OCI-LY7 (cell line): ENCODE data around the gene RNU7-1. TPM values are rescaled to one million over a fixed set of nuclear protein-coding genes. Genes with fewer than 3 reads are reported as not detected.

Source experiments
- BruUV-seq: library from RNA; stranded (reverse); fragments of 400-500 nt; replicated peaks from 2 replicates; lab custom pipeline; 2021; lab: Mats Ljungman, UMichigan
- CTCF ChIA-PET: fragments of 300-600 bp; sonication (Branson Sonifier 250); formaldehyde crosslinking; loops from one replicate; lab custom pipeline; 2022; ENCODE audit warnings: antibody characterized with exemption; ENCODE audit not compliant: unreplicated experiment; lab: Charles Lee
- POLR2A ChIA-PET: fragments of 300-600 bp; sonication (Branson Sonifier 250); formaldehyde crosslinking; loops from one replicate; lab custom pipeline; 2022; ENCODE audit warnings: antibody characterized with exemption; lab: Charles Lee
- DNase-seq: peaks from one replicate; pipeline ENCODE4 v3.0.0-alpha.2; 2015; ENCODE audit warnings: low spot score
- H2AFZ ChIP-seq: fragments of 200-600 bp; sonication (generic), shearing (Covaris generic); 2 replicates; pipeline ENCODE4 v1.6.1; 2014; ENCODE audit warnings: mild to moderate bottlenecking, antibody characterized with exemption, low read length, moderate library complexity
- H3K27ac ChIP-seq: fragments of 200-600 bp; sonication (generic); 2 replicates; pipeline ENCODE4 v1.5.1; 2014; ENCODE audit warnings: mixed run types, low read depth, mild to moderate bottlenecking, moderate library complexity, low read length, inconsistent platforms; ENCODE audit not compliant: poor library complexity, severe bottlenecking
- H3K36me3 ChIP-seq: fragments of 200-600 bp; sonication (generic); 2 replicates; pipeline ENCODE4 v1.6.1; 2014; ENCODE audit warnings: mild to moderate bottlenecking, antibody characterized with exemption, low read length, moderate library complexity, mixed read lengths; ENCODE audit not compliant: insufficient read depth
- H3K4me1 ChIP-seq: fragments of 200-600 bp; sonication (generic); 2 replicates; pipeline ENCODE4 v1.5.1; 2014; ENCODE audit warnings: mild to moderate bottlenecking, low read length; ENCODE audit not compliant: insufficient read depth, poor library complexity, severe bottlenecking
- H3K4me2 ChIP-seq: fragments of 200-600 bp; sonication (generic); 2 replicates; pipeline ENCODE4 v1.6.1; 2014; ENCODE audit warnings: mild to moderate bottlenecking, low read length
- H3K4me3 ChIP-seq: fragments of 200-600 bp; sonication (generic); 2 replicates; pipeline ENCODE4 v1.5.1; 2014; ENCODE audit warnings: mild to moderate bottlenecking, low read depth, low read length; ENCODE audit not compliant: poor library complexity, severe bottlenecking
- H3K79me2 ChIP-seq: fragments of 200-600 bp; sonication (generic); 2 replicates; pipeline ENCODE4 v1.6.1; 2016; ENCODE audit warnings: low read depth, mild to moderate bottlenecking, low read length, moderate library complexity, mixed read lengths; ENCODE audit not compliant: insufficient read depth
- H3K9me2 ChIP-seq: fragments of 200-600 bp; sonication (generic); 2 replicates; pipeline ENCODE4 v1.6.1; 2016; ENCODE audit warnings: mild to moderate bottlenecking, low read length, mixed read lengths; ENCODE audit not compliant: insufficient read depth
- H3K9me3 ChIP-seq: fragments of 200-600 bp; sonication (generic); 2 replicates; pipeline ENCODE4 v1.6.1; 2014; ENCODE audit warnings: mild to moderate bottlenecking, mixed run types, low read length, mixed read lengths
- H4K20me1 ChIP-seq: fragments of 200-600 bp; sonication (generic); 2 replicates; pipeline ENCODE4 v1.6.1; 2014; ENCODE audit warnings: mild to moderate bottlenecking, antibody characterized with exemption, low read length, moderate library complexity, mixed read lengths; ENCODE audit not compliant: insufficient read depth
- EZH2phosphoT487 ChIP-seq: fragments of 200-600 bp; sonication (generic); IDR thresholded peaks from 2 replicates; pipeline ENCODE4 v1.6.1; 2018; ENCODE audit warnings: low read depth, borderline replicate concordance, mild to moderate bottlenecking, mixed run types, antibody characterized with exemption, low read length, moderate library complexity, mixed read lengths
- intact Hi-C: fragments of 100-400 bp; cut with micrococcal nuclease; formaldehyde crosslinking; loops from one replicate; pipeline ENCODE4 v1.10.0; 2022; ENCODE audit not compliant: unreplicated experiment
- total RNA-seq, 2 experiments: library from RNA; depleted of rRNA in 1 of 2; stranded (reverse); fragments of >200 nt in 1 of 2; shearing (Covaris generic) in 1 of 2; gene quantifications; 2 replicates each; pipeline ENCODE4 v1.2.3, GENCODE V29; 2014 to 2022
- TF ChIP-seq, protein P1 (sequence below): fragments of 200-600 bp; sonication (generic); conservative IDR thresholded peaks from 2 replicates; pipeline ENCODE4 v1.5.1; 2014; ENCODE audit warnings: mild to moderate bottlenecking, antibody characterized with exemption, low read length, moderate library complexity, mixed read lengths

Gene RNU7-1
- total RNA-seq, 2 experiments from 2014 or later = not detected

DNA sequence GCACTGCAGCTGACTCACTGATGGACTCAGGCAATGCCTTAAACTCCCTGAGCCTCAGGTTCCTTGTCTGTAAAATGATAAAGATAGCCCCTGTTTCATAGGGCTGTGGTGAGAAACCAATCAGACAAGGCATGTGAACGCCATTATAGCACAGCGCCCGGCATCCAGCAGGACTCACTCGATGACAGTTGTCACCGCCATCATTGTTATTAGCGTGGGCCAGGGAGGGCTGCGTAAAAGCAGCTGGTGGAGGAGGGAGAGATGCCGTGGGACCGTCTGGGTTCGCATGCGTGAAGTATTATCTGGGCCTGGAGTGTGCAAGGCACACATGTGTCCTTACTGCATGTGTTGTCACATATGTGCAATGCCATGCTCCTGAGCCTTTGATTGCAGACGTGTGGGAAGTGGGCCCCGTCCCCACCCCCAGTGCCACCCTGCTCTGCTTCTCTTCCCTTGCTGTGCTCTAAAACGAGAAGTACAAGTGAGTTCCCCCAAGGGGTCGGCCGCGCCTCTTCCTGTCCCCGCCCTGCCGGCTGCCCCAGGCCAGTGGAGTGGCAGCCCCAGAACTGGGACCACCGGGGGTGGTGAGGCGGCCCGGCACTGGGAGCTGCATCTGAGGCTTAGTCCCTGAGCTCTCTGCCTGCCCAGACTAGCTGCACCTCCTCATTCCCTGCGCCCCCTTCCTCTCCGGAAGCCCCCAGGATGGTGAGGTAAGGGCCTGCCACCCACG lies 7.4 kb downstream of the RNU7-1 start, which contains the start of gene PTPN6:
PTPN6 (plus strand) TSS at position 546 of the 730 bp plus-strand sequence; CDS start at position 703, 157 bp downstream.
- H3K9me2 ChIP-seq = no peaks in the 10 kb centered on the region
- peaks cover 88% of the 10 kb centered on the region for H3K4me1 ChIP-seq
- peak; percentile 83 for DNase-seq
- H3K4me3 ChIP-seq = peak within 1 kb of the TSS; percentile 67
- peak within 1 kb of the TSS; percentile 87 for H3K4me2 ChIP-seq
- H3K9me3 ChIP-seq = no peaks in the 10 kb centered on the region
- no peaks in the 10 kb centered on the region for H4K20me1 ChIP-seq
- TF ChIP-seq, protein P1, sequence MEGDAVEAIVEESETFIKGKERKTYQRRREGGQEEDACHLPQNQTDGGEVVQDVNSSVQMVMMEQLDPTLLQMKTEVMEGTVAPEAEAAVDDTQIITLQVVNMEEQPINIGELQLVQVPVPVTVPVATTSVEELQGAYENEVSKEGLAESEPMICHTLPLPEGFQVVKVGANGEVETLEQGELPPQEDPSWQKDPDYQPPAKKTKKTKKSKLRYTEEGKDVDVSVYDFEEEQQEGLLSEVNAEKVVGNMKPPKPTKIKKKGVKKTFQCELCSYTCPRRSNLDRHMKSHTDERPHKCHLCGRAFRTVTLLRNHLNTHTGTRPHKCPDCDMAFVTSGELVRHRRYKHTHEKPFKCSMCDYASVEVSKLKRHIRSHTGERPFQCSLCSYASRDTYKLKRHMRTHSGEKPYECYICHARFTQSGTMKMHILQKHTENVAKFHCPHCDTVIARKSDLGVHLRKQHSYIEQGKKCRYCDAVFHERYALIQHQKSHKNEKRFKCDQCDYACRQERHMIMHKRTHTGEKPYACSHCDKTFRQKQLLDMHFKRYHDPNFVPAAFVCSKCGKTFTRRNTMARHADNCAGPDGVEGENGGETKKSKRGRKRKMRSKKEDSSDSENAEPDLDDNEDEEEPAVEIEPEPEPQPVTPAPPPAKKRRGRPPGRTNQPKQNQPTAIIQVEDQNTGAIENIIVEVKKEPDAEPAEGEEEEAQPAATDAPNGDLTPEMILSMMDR = no peak
- no peak for TF ChIP-seq EZH2phosphoT487
- intact Hi-C loops = loop anchor here (1.0 kb wide), 1 partner anchor 8 kb away; no protein-coding TSS in a partner anchor
- ChIA-PET CTCF (interaction anchor here (0.6 to 1.2 kb wide), 5 partner anchors 11 to 323 kb away, joined by 3 to 6 read pairs (median 3); no protein-coding TSS in a partner anchor), POLR2A (interaction anchor here (1.2 to 1.9 kb wide), 2 partner anchors 10 to 18 kb away, joined by 3 to 14 read pairs; no protein-coding TSS in a partner anchor)
- no peaks in the 10 kb centered on the region for H3K79me2 ChIP-seq
- H3K27ac ChIP-seq = peak within 1 kb of the TSS; percentile 49
- peak within 1 kb of the TSS; percentile 46; the same call in 1 of the 2 replicates for H2AFZ ChIP-seq
- no peaks in the 10 kb centered on the region for H3K36me3 ChIP-seq
- no TSS peak for BruUV-seq

DNA sequence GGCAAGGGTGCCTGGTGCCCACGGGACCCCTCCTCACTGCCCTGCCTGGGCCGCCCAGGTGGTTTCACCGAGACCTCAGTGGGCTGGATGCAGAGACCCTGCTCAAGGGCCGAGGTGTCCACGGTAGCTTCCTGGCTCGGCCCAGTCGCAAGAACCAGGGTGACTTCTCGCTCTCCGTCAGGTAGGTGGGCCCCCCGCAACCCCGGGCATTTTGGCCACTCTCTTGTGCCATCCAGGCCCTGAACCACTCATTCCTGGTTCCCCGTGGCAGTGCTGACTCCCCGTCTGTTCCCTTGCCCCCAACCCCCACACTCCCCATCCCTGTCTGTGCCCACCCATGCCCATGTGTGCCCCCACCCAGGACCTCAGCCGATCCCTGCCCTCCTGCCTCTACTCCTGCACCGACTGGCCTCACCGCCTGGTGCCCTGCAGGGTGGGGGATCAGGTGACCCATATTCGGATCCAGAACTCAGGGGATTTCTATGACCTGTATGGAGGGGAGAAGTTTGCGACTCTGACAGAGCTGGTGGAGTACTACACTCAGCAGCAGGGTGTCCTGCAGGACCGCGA lies 8.0 kb downstream of the RNU7-1 start:
- Histone ChIP-seq H3K4me3 (peak overlapping the region; percentile 67), H4K20me1 (no peaks in the 10 kb centered on the region), H3K79me2 (no peaks in the 10 kb centered on the region), H2AFZ (peak overlapping the region; percentile 46; the same call in 1 of the 2 replicates), H3K9me3 (no peaks in the 10 kb centered on the region), H3K9me2 (no peaks in the 10 kb centered on the region), H3K4me2 (peak overlapping the region; percentile 87), H3K27ac (peak overlapping the region; percentile 49), H3K4me1 (peaks cover 82% of the 10 kb centered on the region), H3K36me3 (no peaks in the 10 kb centered on the region)
- no peak for DNase-seq
- TF ChIP-seq, protein P1 = no peak
- no peak for TF ChIP-seq EZH2phosphoT487
- intact Hi-C loops = loop anchor here (1.0 kb wide), 1 partner anchor 8 kb away; no protein-coding TSS in a partner anchor
- POLR2A ChIA-PET = interaction anchor here (0.7 to 2.0 kb wide), 5 partner anchors 8 to 100 kb away, joined by 3 to 14 read pairs (median 6); partner anchors contain the start of genes C12orf57, CDCA3, RNU7-1 and USP5
- CTCF ChIA-PET = interaction anchor here (0.6 to 1.2 kb wide), 5 partner anchors 8 to 324 kb away, joined by 3 to 6 read pairs (median 3); partner anchors contain the start of genes C12orf57 and RNU7-1
- TSS peak; percentile 54 for BruUV-seq
